Psoas muscle (tissue), 8 donors: ENCODE data around the gene SEMA3D. TPM values are rescaled to one million over a fixed set of nuclear protein-coding genes. Genes with fewer than 3 reads are reported as not detected.

Experiments used
- ATAC-seq, 4 donors: fragments of 200-7000 bp; cut with Tn5 transposase; one replicate each; pipeline ENCODE4 v1.9.1; 2020; ENCODE audit warnings: moderate library complexity in 3 of 4, mild to moderate bottlenecking in 2 of 4
- DNase-seq, 2 donors: peaks; one replicate each; pipeline ENCODE4 v3.0.0-alpha.2; 2020
- H3K27ac ChIP-seq: fragments of 200-600 bp; one replicate; pipeline ENCODE4 v1.8.0; 2022
- H3K27me3 ChIP-seq, 3 donors: fragments of 200-600 bp in 1 of 3; one replicate each; pipeline versions ENCODE4 v1.6.1 to v1.8.0; 2013 to 2022; ENCODE audit warnings: low read length in 2 of 3, mild to moderate bottlenecking in 2 of 3, moderate library complexity in 1 of 3; ENCODE audit not compliant: insufficient read depth in 3 of 3
- H3K36me3 ChIP-seq, 2 donors: fragments of 200-600 bp in 1 of 2; one replicate each; pipeline versions ENCODE4 v1.6.1 to v1.8.0; 2013 to 2022; ENCODE audit warnings: low read depth in 1 of 2, mild to moderate bottlenecking in 1 of 2, moderate library complexity in 1 of 2; ENCODE audit not compliant: insufficient read depth in 1 of 2
- H3K4me1 ChIP-seq: fragments of 200-600 bp; one replicate; pipeline ENCODE4 v1.8.0; 2022
- H3K4me3 ChIP-seq: fragments of 200-600 bp; one replicate; pipeline ENCODE4 v1.8.0; 2022; ENCODE audit warnings: mild to moderate bottlenecking
- H3K9me3 ChIP-seq: fragments of 200-600 bp; one replicate; pipeline ENCODE4 v1.8.0; 2022
- CTCF ChIP-seq: fragments of 200-600 bp; IDR thresholded peaks from one replicate; pipeline ENCODE4 v1.8.0; 2022; ENCODE audit warnings: antibody characterized with exemption
- WGBS, 3 donors: extraction: QIAGEN DNeasy Blood & Tissue Kit; methylation state at CpG; one replicate each; pipeline versions ENCODE4 v1.1.6 to v1.1.7; 2013; 5-methylcytosine and 5-hydroxymethylcytosine counted together
- intact Hi-C, 2 donors: fragments of 100-400 bp; cut with DNase I; formaldehyde crosslinking; loops; one replicate each; pipeline versions ENCODE4 v1.11.0 to v1.14.2; 2022
- polyA plus RNA-seq, 3 donors: library from polyadenylated mRNA; stranded (reverse); fragments of 200-250 nt; gene quantifications; one replicate each; pipeline ENCODE4 v1.2.3, GENCODE V29; 2013
- total RNA-seq, 4 donors: library from RNA; stranded (reverse); fragmentation: NEBNext Ultra II Directional in 2 of 4; extraction: Animal tissue kit (Norgen Biotek cat#: 25700) in 2 of 4; gene quantifications; one replicate each; pipeline versions ENCODE4 v1.2.1 to v1.2.4, GENCODE V29; 2021 to 2023
- donor health status: healthy with polysubstance abuse.
- donor health status: DM: no; HTN: no; CAD: no; lungs with moderate emphysema.
- donor health status: Bipolar disorder and iron deficiency.
- donor health status: healthy.
- donor health status: DM: yes; HTN: yes; CAD: no.
- donor health status: DM: no; HTN: no; CAD: no.
- donor health status: DM: no; HTN: no; CAD: no.
- donor health status: DM: yes; HTN: yes; CAD: no.

The SEMA3D gene
- total and polyA plus RNA-seq, 7 donors: 0.01 to 0.28 (median 0.06) TPM; not detected in 1

DNA sequence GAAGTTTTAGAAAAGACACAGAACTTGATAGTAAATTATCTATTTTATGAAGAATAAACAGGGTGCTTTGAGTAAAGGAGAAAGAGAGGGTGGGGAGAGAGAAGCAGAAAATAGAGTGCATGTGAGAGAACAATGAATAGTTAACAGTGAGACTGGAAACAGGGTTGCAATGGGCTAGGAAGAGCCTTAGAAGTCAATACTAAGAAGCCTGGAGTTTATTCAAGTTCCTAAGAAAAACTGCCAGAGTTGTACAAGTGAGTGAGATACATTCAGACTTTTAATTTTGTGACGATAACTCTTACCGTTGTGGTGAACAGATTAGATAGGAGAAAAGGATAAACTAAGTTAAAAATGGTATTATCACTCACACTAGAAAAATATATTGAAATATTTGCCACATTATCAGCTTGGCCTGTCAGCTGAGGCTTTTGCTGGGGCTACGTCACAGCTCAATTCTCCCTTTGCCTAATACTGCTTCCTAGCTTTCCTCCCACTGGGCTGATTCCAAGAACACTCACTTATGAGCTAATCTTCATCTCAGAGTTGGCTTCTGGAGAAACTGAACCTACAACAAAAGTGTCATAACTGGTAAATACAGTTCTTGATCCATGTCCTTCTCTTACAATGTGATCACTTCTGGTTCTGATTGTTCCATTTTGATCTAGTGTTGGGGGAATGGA lies 92.7 kb downstream of the SEMA3D start:
- no peaks in the 10 kb centered on the region for H3K36me3 ChIP-seq
- H3K27ac ChIP-seq: no peak overlapping the region
- H3K27me3 ChIP-seq: no peaks in the 10 kb centered on the region
- H3K9me3 ChIP-seq: no peaks in the 10 kb centered on the region
- H3K4me1 ChIP-seq: no peaks in the 10 kb centered on the region
- H3K4me3 ChIP-seq: no peak overlapping the region
- ATAC-seq: no peak
- intact Hi-C loops: no loop called here
- DNase-seq: peak in 1 of 2 donors; percentile 7
- TF ChIP-seq CTCF: no peak
- 52 to 77% (median 65%) methylated on average over 3 of the region's 3 CpGs for WGBS, 3 donors

- WGBS, 3 donors: 91 to 95% (median 91%) methylated on average over 4 of the region's 4 CpGs
- no peak for TF ChIP-seq CTCF
Measured at GRCh38 chr7:85091565-85091928, 95.3 kb downstream of the SEMA3D start.

GRCh38 chr7:85090919-85091564 lies 95.8 kb downstream of the SEMA3D start:
- intact Hi-C loops: no loop called here
- Histone ChIP-seq H3K4me3 (no peak overlapping the region), H3K9me3 (no peaks in the 10 kb centered on the region), H3K27me3 (no peaks in the 10 kb centered on the region), H3K4me1 (no peaks in the 10 kb centered on the region), H3K36me3 (no peaks in the 10 kb centered on the region), H3K27ac (no peak overlapping the region)
- DNase-seq (no peak), ATAC-seq (no peak)
- WGBS, 3 donors: 71 to 82% (median 75%) methylated on average over 3 of the region's 3 CpGs
- no peak for TF ChIP-seq CTCF

More at GRCh38 chr7:85091565-85091928, 95.3 kb downstream of the SEMA3D start:
- H3K36me3 ChIP-seq: no peaks in the 10 kb centered on the region
- no peak for ATAC-seq
- H3K4me1 ChIP-seq: no peaks in the 10 kb centered on the region
- intact Hi-C loops: no loop called here
- H3K4me3 ChIP-seq: no peak overlapping the region
- no peak overlapping the region for H3K27ac ChIP-seq
- H3K27me3 ChIP-seq: no peaks in the 10 kb centered on the region
- no peak for DNase-seq
- no peaks in the 10 kb centered on the region for H3K9me3 ChIP-seq

GRCh38 chr7:85090143-85090542 lies 96.7 kb downstream of the SEMA3D start:
- WGBS, 3 donors: 53 to 70% (median 53%) methylated on average over 6 of the region's 6 CpGs
- H3K27ac ChIP-seq: no peak overlapping the region
- H3K4me1 ChIP-seq: no peaks in the 10 kb centered on the region
- H3K27me3 ChIP-seq: no peaks in the 10 kb centered on the region
- no peak for TF ChIP-seq CTCF
- H3K9me3 ChIP-seq: no peaks in the 10 kb centered on the region
- intact Hi-C loops: no loop called here
- H3K36me3 ChIP-seq: no peaks in the 10 kb centered on the region
- DNase-seq (no peak), ATAC-seq (no peak)
- H3K4me3 ChIP-seq: no peak overlapping the region
